Bronchial epithelial cell (primary cell): ENCODE results near the gene RNF17. TPM values are rescaled to one million over a fixed set of nuclear protein-coding genes. Genes with fewer than 3 reads are reported as not detected.
A peak's percentile ranks its signal among the peaks of the same experiment; 100 is the strongest.

Experiments used
- DNase-seq: peaks from one replicate; pipeline ENCODE4 v3.0.0-alpha.2; 2010; ENCODE audit warnings: low read depth
- FAIRE-seq: peaks from 2 replicates; lab custom pipeline; 2011; peaks lifted over from hg19 to GRCh38; lab: Jason Lieb, UNC
- H3K27me3 ChIP-seq: 2 replicates; pipeline ENCODE4 v1.5.1; 2011; ENCODE audit warnings: low read length; ENCODE audit not compliant: control insufficient read depth, insufficient read depth
- H3K36me3 ChIP-seq: 2 replicates; pipeline ENCODE4 v1.5.1; 2011; ENCODE audit warnings: low read length; ENCODE audit not compliant: control insufficient read depth, insufficient read depth
- H3K4me3 ChIP-seq: 2 replicates; pipeline ENCODE4 v1.5.1; 2011; ENCODE audit warnings: mild to moderate bottlenecking, low read depth, low read length, control low read depth
- CTCF ChIP-seq: IDR thresholded peaks from 2 replicates; pipeline ENCODE4 v1.5.1; 2011; ENCODE audit warnings: mild to moderate bottlenecking, moderate library complexity, low read length, control low read depth, inconsistent platforms; ENCODE audit not compliant: insufficient read depth, severe bottlenecking
- total RNA-seq: library from RNA; depleted of rRNA; stranded (reverse); fragments of >200 nt; gene quantifications from 2 replicates; pipeline ENCODE4 v1.2.1, GENCODE V29; 2014

RNF17 gene
- total RNA-seq, 1 donor from 2014 or later = not detected

GRCh38 chr13:24911133-24911908 lies 147.4 kb downstream of the RNF17 start:
- Histone ChIP-seq H3K27me3 (no peaks in the 10 kb centered on the region), H3K36me3 (no peaks in the 10 kb centered on the region), H3K4me3 (no peak overlapping the region)
- no peak for TF ChIP-seq CTCF
- peak; percentile 70 for DNase-seq
- peak; percentile 79 for FAIRE-seq

DNA sequence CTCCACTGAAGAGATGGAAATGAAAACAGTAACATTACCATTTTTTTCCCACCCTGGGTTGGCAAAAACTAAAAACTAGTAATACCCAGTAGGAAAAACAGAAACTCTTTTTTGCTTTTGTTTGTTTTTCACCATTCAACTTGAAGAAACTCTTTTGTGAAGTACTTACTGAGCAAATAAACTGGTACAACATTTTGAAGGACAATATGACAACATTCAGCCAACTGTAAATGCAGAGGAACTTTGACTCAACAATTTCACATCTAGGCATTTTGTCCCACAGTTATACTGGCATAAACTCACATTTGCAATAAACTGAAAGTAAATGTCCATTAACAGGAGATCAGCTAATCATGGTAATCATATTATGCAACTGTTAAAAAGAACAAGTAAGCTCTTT lies 152.5 kb downstream of the RNF17 start:
- no peaks in the 10 kb centered on the region for H3K27me3 ChIP-seq
- FAIRE-seq = no peak
- DNase-seq = no peak
- H3K36me3 ChIP-seq = no peaks in the 10 kb centered on the region
- no peak for TF ChIP-seq CTCF
- H3K4me3 ChIP-seq = no peak overlapping the region

DNA sequence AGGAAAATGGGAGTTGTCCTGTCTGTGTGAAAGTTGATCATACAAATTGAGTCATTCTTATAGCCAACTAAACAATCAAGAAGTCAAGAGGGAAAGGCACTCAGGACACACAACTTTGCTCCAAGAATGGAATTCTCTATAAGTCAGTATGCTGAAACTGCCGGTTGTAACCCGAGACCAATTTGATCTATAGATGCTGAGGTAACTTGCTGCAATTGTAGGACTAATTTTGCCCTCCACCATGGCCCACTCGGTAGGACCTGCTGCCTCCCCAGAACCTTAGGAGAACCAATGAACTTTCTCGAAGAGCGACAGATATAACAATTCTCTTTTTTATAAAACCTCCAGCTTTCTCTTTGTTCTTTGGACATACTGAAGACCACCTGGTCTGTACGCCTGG lies 157.0 kb downstream of the RNF17 start:
- no peak overlapping the region for H3K4me3 ChIP-seq
- FAIRE-seq = no peak
- H3K27me3 ChIP-seq = no peaks in the 10 kb centered on the region
- H3K36me3 ChIP-seq = no peaks in the 10 kb centered on the region
- no peak for TF ChIP-seq CTCF
- no peak for DNase-seq

- DNase-seq (no peak), FAIRE-seq (no peak)
- Histone ChIP-seq H3K36me3 (no peaks in the 10 kb centered on the region), H3K27me3 (no peaks in the 10 kb centered on the region), H3K4me3 (peak overlapping the region; percentile 82)
- no peak for TF ChIP-seq CTCF
These were observed 157.9 kb downstream of the RNF17 start for GRCh38 chr13:24921881-24922280.

DNA sequence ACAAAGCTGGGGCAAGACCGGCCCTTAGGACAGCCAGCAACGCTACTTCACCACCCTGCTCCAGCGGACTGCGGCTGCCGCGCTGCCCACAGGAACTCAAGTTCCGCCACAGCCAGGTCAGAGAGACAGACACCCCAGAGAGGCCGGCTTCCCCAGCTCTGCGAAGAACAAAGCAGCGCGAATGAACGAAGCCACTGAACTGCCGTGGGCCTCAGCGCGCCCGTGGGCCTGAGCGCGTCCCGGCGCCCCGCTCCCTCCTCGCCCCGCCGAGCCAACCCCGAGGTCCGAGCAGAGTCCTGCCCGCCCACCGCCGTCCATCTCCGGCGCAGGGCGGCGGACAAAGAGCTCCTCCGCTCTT lies 158.4 kb downstream of the RNF17 start:
- no peak for TF ChIP-seq CTCF
- DNase-seq (peak; percentile 22), FAIRE-seq (no peak)
- peak overlapping the region; percentile 82 for H3K4me3 ChIP-seq
- no peaks in the 10 kb centered on the region for H3K27me3 ChIP-seq
- H3K36me3 ChIP-seq = no peaks in the 10 kb centered on the region
